Measurements from ENCODE around the gene NEAT1. TPM values are rescaled to one million over a fixed set of nuclear protein-coding genes. Genes with fewer than 3 reads are reported as not detected.

Gene NEAT1
- total RNA-seq, 2 donors from 2014 or later, result 554 to 555 TPM

- ATAC-seq (no peak), DNase-seq (no peak)
- no peak overlapping the region for H3K4me3 Mint-ChIP-seq
- H3K9me3 ChIP-seq (ENCODE audit: control insufficient read depth, low read length, poor library complexity, severe bottlenecking), result no peaks in the 10 kb centered on the region
- peaks cover 28% of the 10 kb centered on the region for H3K4me1 Mint-ChIP-seq
- peaks cover 8% of the 10 kb centered on the region for H3K36me3 Mint-ChIP-seq (ENCODE audit: low read depth)
- H3K27ac Mint-ChIP-seq, result no peak overlapping the region
- H3K27me3 Mint-ChIP-seq, result no peaks in the 10 kb centered on the region
Observed at GRCh38 chr11:65393513-65394079, 29.0 kb upstream of the NEAT1 start.

DNA sequence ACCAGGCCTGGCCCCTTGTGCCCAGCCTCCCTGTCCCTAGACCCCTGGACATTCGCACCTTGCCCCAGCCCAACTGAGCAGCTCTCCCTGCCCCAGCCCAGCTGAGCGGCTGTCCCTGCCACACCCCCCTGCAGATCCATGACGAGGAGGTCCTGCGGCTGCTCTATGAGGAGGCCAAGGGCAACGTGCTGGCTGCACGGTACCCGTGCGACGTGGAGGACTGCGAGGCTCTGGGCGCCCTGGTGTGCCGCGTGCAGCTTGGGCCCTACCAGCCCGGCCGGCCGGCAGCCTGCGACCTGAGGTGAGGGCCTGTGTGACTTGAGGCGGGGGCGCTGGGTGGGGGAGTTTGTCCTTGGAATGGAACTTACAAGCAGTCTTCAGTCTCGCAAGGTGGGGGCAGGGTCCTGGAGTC lies 28.5 kb upstream of the NEAT1 start:
- H3K27me3 Mint-ChIP-seq, result no peaks in the 10 kb centered on the region
- no peak overlapping the region for H3K4me3 Mint-ChIP-seq
- no peak overlapping the region for H3K27ac Mint-ChIP-seq
- H3K4me1 Mint-ChIP-seq, result peaks cover 22% of the 10 kb centered on the region
- H3K36me3 Mint-ChIP-seq (ENCODE audit: low read depth), result peaks cover 8% of the 10 kb centered on the region
- DNase-seq (no peak), ATAC-seq (no peak)
- no peaks in the 10 kb centered on the region for H3K9me3 ChIP-seq (ENCODE audit: control insufficient read depth, low read length, poor library complexity, severe bottlenecking)

GRCh38 chr11:65395961-65396530 lies 26.6 kb upstream of the NEAT1 start:
- Mint-ChIP-seq H3K36me3 (ENCODE audit: low read depth) (peaks cover 8% of the 10 kb centered on the region), H3K27me3 (no peaks in the 10 kb centered on the region), H3K4me1 (peaks cover 9% of the 10 kb centered on the region), H3K4me3 (no peak overlapping the region), H3K27ac (no peak overlapping the region)
- H3K9me3 ChIP-seq (ENCODE audit: control insufficient read depth, low read length, poor library complexity, severe bottlenecking), result no peaks in the 10 kb centered on the region
- ATAC-seq, result no peak
- DNase-seq, result no peak

DNA sequence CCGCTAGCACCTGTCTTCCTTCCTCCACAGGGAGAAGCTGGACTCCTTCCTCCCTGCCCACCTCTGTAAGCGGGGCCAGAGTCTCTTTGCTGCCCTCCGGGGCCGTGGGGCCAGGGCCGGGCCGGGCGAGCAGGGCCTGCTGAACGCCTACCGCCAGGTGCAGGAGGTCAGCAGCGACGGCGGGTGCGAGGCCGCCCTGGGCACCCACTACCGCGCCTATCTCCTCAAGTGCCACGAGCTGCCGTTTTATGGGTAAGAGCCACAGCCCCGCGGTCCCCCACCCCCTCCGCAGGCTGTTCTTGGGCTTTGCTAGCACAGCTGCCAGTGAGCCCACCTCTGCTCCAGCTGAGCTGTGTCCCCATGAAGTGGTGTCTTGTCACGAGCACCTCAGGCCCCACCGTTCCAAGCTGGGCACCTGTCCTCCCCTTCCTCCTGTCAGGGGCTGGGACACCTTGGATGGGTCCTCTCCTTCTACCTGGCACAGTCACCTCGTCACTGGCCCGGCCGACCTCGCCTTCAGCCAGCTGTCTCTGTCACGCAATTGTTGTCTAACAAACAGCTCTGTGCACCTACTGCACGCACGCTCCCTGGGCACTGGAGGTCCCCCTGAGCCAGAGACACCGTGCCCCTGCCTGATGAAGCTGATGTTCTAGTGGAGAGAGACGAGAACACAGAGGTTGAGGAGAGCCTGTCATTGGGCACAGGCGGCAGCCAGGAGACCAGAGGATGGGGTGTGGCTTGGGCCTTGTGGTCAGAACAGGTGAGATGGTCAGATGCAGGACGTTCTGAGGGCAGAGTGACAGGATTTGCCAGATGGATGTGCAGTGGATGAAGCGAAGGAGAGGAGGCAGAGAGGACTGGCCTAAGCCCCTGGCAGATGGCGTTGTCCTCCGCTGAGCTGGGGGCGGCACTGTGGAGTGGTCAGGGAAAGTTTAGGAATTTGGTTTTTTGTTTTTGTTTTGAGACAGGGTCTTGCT lies 25.5 kb upstream of the NEAT1 start:
- no peaks in the 10 kb centered on the region for H3K9me3 ChIP-seq (ENCODE audit: control insufficient read depth, low read length, poor library complexity, severe bottlenecking)
- H3K27ac Mint-ChIP-seq, result no peak overlapping the region
- no peaks in the 10 kb centered on the region for H3K27me3 Mint-ChIP-seq
- H3K4me1 Mint-ChIP-seq, result peaks cover 4% of the 10 kb centered on the region
- DNase-seq, result no peak
- ATAC-seq, result no peak
- H3K4me3 Mint-ChIP-seq, result no peak overlapping the region
- peaks cover 8% of the 10 kb centered on the region for H3K36me3 Mint-ChIP-seq (ENCODE audit: low read depth)

DNA sequence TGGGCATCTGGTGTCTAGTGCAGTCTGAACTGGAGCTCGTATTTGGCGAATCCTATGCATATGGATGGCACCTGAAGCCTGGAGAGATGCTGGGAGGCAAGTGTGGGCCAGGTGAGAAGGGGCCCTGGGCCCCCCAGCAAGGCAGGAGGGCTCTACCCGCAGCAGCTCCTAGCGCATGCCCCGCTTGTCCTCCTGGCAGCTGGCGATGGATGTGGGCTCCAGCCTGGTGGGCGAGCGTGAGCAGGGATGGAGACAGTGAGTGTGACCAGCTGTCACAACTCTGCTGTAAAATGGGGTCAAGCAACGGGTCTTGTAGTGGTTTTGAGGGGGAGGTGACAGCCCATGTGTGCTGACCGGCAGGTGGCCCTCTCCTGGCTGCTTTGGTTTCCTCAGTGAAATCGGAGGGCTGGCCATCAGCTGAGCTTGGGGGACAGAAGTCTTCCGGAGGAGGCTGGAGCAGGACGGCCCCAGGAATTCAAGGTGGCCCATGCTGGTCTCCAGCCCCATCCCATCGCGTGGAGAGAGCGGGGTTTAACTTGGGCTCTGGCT lies 24.2 kb upstream of the NEAT1 start:
- H3K9me3 ChIP-seq (ENCODE audit: control insufficient read depth, low read length, poor library complexity, severe bottlenecking), result no peaks in the 10 kb centered on the region
- Mint-ChIP-seq H3K4me1 (peaks cover under 1% of the 10 kb centered on the region), H3K27me3 (no peaks in the 10 kb centered on the region), H3K36me3 (ENCODE audit: low read depth) (peaks cover 4% of the 10 kb centered on the region), H3K4me3 (no peak overlapping the region), H3K27ac (no peak overlapping the region)
- DNase-seq (no peak), ATAC-seq (no peak)

DNA sequence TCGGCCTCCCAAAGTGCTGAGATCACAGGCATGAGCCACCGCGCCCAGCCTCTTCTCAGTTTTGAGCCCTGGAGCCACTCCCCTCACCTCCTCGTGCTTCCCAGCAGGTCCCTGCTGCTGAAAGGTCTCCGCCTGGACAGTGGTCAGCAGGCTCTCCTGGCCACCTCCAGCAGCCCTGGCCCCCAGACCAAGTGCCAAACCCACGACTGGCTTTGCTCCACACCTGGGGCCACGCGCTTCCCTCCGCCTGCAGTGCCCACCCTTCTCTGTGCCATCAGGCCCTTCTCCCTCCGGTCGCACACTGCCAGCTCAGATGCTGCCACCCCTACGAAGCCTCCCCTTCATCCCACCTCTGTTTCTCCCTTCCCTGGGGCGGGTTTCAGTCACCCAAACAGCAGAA lies 23.3 kb upstream of the NEAT1 start:
- Mint-ChIP-seq H3K4me1 (peaks cover 2% of the 10 kb centered on the region), H3K27me3 (no peaks in the 10 kb centered on the region), H3K36me3 (ENCODE audit: low read depth) (peaks cover 4% of the 10 kb centered on the region), H3K4me3 (no peak overlapping the region), H3K27ac (no peak overlapping the region)
- H3K9me3 ChIP-seq (ENCODE audit: control insufficient read depth, low read length, poor library complexity, severe bottlenecking), result no peaks in the 10 kb centered on the region
- DNase-seq (no peak), ATAC-seq (no peak)

- no peaks in the 10 kb centered on the region for H3K9me3 ChIP-seq (ENCODE audit: control insufficient read depth, low read length, poor library complexity, severe bottlenecking)
- no peak for DNase-seq
- Mint-ChIP-seq H3K27ac (no peak overlapping the region), H3K36me3 (ENCODE audit: low read depth) (peaks cover 4% of the 10 kb centered on the region), H3K27me3 (no peaks in the 10 kb centered on the region), H3K4me3 (no peak overlapping the region), H3K4me1 (peaks cover 2% of the 10 kb centered on the region)
- no peak for ATAC-seq
Observed at GRCh38 chr11:65399845-65400244, 22.8 kb upstream of the NEAT1 start.

DNA sequence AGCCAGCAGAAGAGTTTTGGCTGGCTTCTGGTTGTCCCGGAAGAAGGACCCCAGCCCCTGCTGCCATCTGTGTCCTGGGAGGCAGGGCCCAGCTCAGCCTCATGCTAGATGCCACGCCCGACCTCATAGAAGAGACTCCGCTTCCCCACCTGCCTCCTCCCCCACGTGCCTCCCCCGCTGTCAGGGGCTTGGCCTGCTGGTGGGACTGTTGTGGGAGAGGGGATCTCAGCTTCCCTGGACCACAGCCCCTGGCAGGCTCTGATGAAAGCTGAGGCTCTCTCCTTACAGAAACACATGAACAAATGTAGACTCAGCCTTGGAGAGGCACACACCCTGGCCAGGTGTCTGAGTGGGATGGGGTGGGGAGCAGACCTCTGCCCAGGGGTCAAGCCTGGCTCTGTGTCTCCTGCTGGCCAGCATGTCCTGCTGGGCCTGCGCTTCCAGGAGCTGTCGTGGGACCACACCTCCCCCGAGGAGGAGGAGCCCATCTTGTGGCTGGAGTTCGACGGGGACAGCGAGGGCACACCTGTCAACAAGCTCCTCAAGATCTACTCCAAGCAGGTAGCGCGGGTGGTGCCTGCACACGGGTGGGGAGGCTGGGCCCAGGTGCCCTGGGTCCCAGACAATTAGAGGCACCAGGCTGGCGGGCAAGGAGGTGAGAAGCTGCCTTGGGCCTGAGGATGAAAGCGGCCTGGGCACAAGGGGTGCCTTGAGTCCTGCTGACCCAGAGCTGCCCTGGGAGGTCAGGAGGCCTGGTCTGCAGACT lies 22.1 kb upstream of the NEAT1 start:
- DNase-seq (no peak), ATAC-seq (no peak)
- H3K4me3 Mint-ChIP-seq, result no peak overlapping the region
- peaks cover 2% of the 10 kb centered on the region for H3K4me1 Mint-ChIP-seq
- H3K27ac Mint-ChIP-seq, result no peak overlapping the region
- H3K9me3 ChIP-seq (ENCODE audit: control insufficient read depth, low read length, poor library complexity, severe bottlenecking), result no peaks in the 10 kb centered on the region
- peaks cover 4% of the 10 kb centered on the region for H3K36me3 Mint-ChIP-seq (ENCODE audit: low read depth)
- H3K27me3 Mint-ChIP-seq, result no peaks in the 10 kb centered on the region

GRCh38 chr11:65401073-65401802 lies 21.4 kb upstream of the NEAT1 start:
- no peak for DNase-seq
- H3K36me3 Mint-ChIP-seq (ENCODE audit: low read depth), result peaks cover 4% of the 10 kb centered on the region
- H3K27ac Mint-ChIP-seq, result no peak overlapping the region
- H3K27me3 Mint-ChIP-seq, result no peaks in the 10 kb centered on the region
- no peaks in the 10 kb centered on the region for H3K9me3 ChIP-seq (ENCODE audit: control insufficient read depth, low read length, poor library complexity, severe bottlenecking)
- peaks cover 2% of the 10 kb centered on the region for H3K4me1 Mint-ChIP-seq
- H3K4me3 Mint-ChIP-seq, result no peak overlapping the region
- no peak for ATAC-seq

DNA sequence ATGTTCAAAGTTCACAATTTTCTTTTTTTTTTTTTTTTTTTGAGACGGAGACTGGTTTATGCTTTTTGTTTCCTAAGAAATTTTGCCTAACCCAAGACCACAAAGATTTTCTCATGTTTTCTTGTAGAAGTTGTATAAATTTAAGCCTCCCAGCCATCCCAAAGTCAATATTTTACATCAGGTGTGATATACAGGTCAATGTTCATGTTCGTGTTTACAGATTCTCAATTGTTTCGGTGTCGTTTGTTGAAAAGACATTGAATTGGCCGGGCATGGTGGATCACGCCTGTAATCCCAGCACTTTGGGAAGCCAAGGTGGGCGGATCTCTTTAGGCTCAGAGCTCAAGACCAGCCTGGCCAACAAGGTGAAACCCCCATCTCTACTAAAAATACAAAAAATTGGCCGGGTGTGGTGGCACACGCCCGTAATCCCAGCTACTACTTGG lies 20.8 kb upstream of the NEAT1 start:
- no peaks in the 10 kb centered on the region for H3K9me3 ChIP-seq (ENCODE audit: control insufficient read depth, low read length, poor library complexity, severe bottlenecking)
- H3K27me3 Mint-ChIP-seq, result no peaks in the 10 kb centered on the region
- DNase-seq (no peak), ATAC-seq (no peak)
- H3K4me1 Mint-ChIP-seq, result peaks cover 2% of the 10 kb centered on the region
- H3K4me3 Mint-ChIP-seq, result no peak overlapping the region
- peaks cover 4% of the 10 kb centered on the region for H3K36me3 Mint-ChIP-seq (ENCODE audit: low read depth)
- H3K27ac Mint-ChIP-seq, result no peak overlapping the region

DNA sequence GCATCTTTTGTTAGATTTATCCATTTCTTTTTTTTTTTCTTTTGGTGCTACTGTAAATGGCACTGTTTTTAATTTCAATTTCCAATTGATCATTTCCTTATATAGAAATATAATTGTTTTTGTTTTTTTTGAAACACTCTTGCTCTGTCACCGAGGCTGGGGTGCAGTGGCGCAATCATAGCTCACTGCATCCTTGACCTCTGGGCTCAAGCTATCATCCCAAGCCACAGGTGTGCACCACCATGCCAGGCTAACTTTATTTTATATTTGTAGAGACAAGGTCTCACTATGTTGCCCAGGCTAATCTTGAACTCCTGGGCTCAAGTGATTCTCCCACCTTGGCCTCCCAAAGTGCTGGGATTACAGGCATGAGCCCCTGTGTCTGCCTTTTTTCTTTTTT lies 19.8 kb upstream of the NEAT1 start:
- no peak overlapping the region for H3K4me3 Mint-ChIP-seq
- H3K36me3 Mint-ChIP-seq (ENCODE audit: low read depth), result no peaks in the 10 kb centered on the region
- peaks cover 2% of the 10 kb centered on the region for H3K4me1 Mint-ChIP-seq
- no peaks in the 10 kb centered on the region for H3K9me3 ChIP-seq (ENCODE audit: control insufficient read depth, low read length, poor library complexity, severe bottlenecking)
- no peak for ATAC-seq
- peak overlapping the region; percentile 37 for H3K27ac Mint-ChIP-seq
- no peak for DNase-seq
- H3K27me3 Mint-ChIP-seq, result no peaks in the 10 kb centered on the region

GRCh38 chr11:65403607-65404121 lies 18.9 kb upstream of the NEAT1 start:
- ATAC-seq (peak; percentile 58), DNase-seq (no peak)
- H3K4me3 Mint-ChIP-seq, result no peak overlapping the region
- H3K27ac Mint-ChIP-seq, result no peak overlapping the region
- no peaks in the 10 kb centered on the region for H3K9me3 ChIP-seq (ENCODE audit: control insufficient read depth, low read length, poor library complexity, severe bottlenecking)
- H3K4me1 Mint-ChIP-seq, result peaks cover 2% of the 10 kb centered on the region
- no peaks in the 10 kb centered on the region for H3K36me3 Mint-ChIP-seq (ENCODE audit: low read depth)
- H3K27me3 Mint-ChIP-seq, result no peaks in the 10 kb centered on the region

Measured in T-helper 17 cell (primary cell).